Urinary bladder (tissue), 4 donors: ENCODE measurements around the gene SKIC2. TPM values are rescaled to one million over a fixed set of nuclear protein-coding genes. Genes with fewer than 3 reads are reported as not detected.
"Not testable (repeated sequence)": the region's sequence is repeated elsewhere in the genome, so short reads cannot be mapped to it uniquely, and the experiment has no call there.

ENCODE experiments used
- DNase-seq: peaks from one replicate; pipeline ENCODE4 v3.0.0-alpha.2; 2015; ENCODE audit errors: extremely low spot score
- H3K27ac ChIP-seq: one replicate; pipeline ENCODE4 v1.5.1; 2013; ENCODE audit warnings: low read depth, mild to moderate bottlenecking, moderate library complexity
- H3K36me3 ChIP-seq: one replicate; pipeline ENCODE4 v1.6.1; 2013; ENCODE audit warnings: mild to moderate bottlenecking, moderate library complexity; ENCODE audit not compliant: insufficient read depth
- H3K4me1 ChIP-seq: one replicate; pipeline ENCODE4 v1.6.1; 2013; ENCODE audit warnings: mild to moderate bottlenecking, moderate library complexity; ENCODE audit not compliant: insufficient read depth
- H3K4me3 ChIP-seq: one replicate; pipeline ENCODE4 v1.5.1; 2013; ENCODE audit warnings: low read depth, low read length
- WGBS: extraction: QIAGEN DNeasy Blood & Tissue Kit; methylation state at CpG from one replicate; pipeline ENCODE4 v1.1.7; 2013; 5-methylcytosine and 5-hydroxymethylcytosine counted together
- polyA plus RNA-seq: library from polyadenylated mRNA; stranded (reverse); fragments of 200-250 nt; gene quantifications from one replicate; pipeline ENCODE4 v1.2.3, GENCODE V29; 2013
- small RNA-seq: library from RNA; depleted of rRNA; stranded (forward); fragments of <200 nt; gene quantifications from one replicate; pipeline ENCODE3, GENCODE V24; 2014
- total RNA-seq: library from RNA; depleted of rRNA; stranded (reverse); fragments of >200 nt; gene quantifications from one replicate; pipeline ENCODE4 v1.2.3, GENCODE V29; 2014
- donor health status: healthy with polysubstance abuse.
- donor health status: healthy.

The SKIC2 gene
- total and polyA plus RNA-seq, 2 donors = 28.9 to 48.8 TPM

GRCh38 chr6:32008616-32009015, 49.6 kb downstream of the SKIC2 start:
- H3K4me1 ChIP-seq, H3K36me3 ChIP-seq, DNase-seq, H3K4me3 ChIP-seq, H3K27ac ChIP-seq: not testable (repeated sequence)
- 21% methylated on average over 8 of the region's 12 CpGs for WGBS

- not testable (repeated sequence) for DNase-seq, H3K36me3 ChIP-seq
Observed at GRCh38 chr6:32009537-32009936, 50.6 kb downstream of the SKIC2 start.

GRCh38 chr6:32010856-32011530, 52.0 kb downstream of the SKIC2 start:
- 83% methylated on average over 16 of the region's 27 CpGs for WGBS
- not testable (repeated sequence) for H3K4me1 ChIP-seq, DNase-seq, H3K36me3 ChIP-seq, H3K27ac ChIP-seq, H3K4me3 ChIP-seq

More at GRCh38 chr6:32009537-32009936, 50.6 kb downstream of the SKIC2 start:
- H3K27ac ChIP-seq, H3K4me1 ChIP-seq, H3K4me3 ChIP-seq: not testable (repeated sequence)
- 72% methylated on average over 4 of the region's 12 CpGs for WGBS

GRCh38 chr6:32012941-32013617, 54.1 kb downstream of the SKIC2 start:
- H3K4me3 ChIP-seq, H3K36me3 ChIP-seq, DNase-seq, H3K27ac ChIP-seq, H3K4me1 ChIP-seq: not testable (repeated sequence)
- 85% methylated on average over 16 of the region's 17 CpGs for whole genome bisulfite sequencing

- not testable (repeated sequence) for H3K36me3 ChIP-seq, H3K4me1 ChIP-seq, H3K4me3 ChIP-seq, DNase-seq, H3K27ac ChIP-seq
- no CpG with 5 or more reads among the region's 5 CpGs for whole genome bisulfite sequencing
Observed at GRCh38 chr6:32013738-32014137, 54.8 kb downstream of the SKIC2 start.

GRCh38 chr6:32014547-32014946, 55.6 kb downstream of the SKIC2 start, which contains the start of gene C4B:
C4B (plus strand) TSS chr6:32014795; CDS start chr6:32014846, 51 bp downstream.
- no CpG with 5 or more reads among the region's 6 CpGs for WGBS
- not testable (repeated sequence) for H3K27ac ChIP-seq, H3K4me1 ChIP-seq, H3K36me3 ChIP-seq, DNase-seq, H3K4me3 ChIP-seq

Small RNAs within 50 kb of the gene (small RNA-seq; reads per million reads assigned to genes)
- gene AL645922.1 = not detected

Other genes starting within 250 kb of the SKIC2 start
Only the 30 nearest of the 35 such genes appear.
- gene DDAH2, start 229.9 kb upstream of the SKIC2 start, total RNA-seq = 81.6 TPM
- 115 TPM for gene DDAH2, start 229.9 kb upstream of the SKIC2 start, polyA plus RNA-seq
- gene CLIC1, start 222.6 kb upstream of the SKIC2 start, total RNA-seq = 200 TPM
- gene CLIC1, start 222.6 kb upstream of the SKIC2 start, polyA plus RNA-seq = 303 TPM
- gene MSH5, start 219.2 kb upstream of the SKIC2 start, total RNA-seq = 14.8 TPM
- 2.9 TPM for gene MSH5, start 219.2 kb upstream of the SKIC2 start, polyA plus RNA-seq
- 0.90 TPM for gene SAPCD1, start 196.5 kb upstream of the SKIC2 start, total RNA-seq
- gene SAPCD1, start 196.5 kb upstream of the SKIC2 start, polyA plus RNA-seq = 1.3 TPM
- 0.42 TPM for gene VWA7, start 181.8 kb upstream of the SKIC2 start, total RNA-seq
- gene VWA7, start 181.8 kb upstream of the SKIC2 start, polyA plus RNA-seq = 0.39 TPM
- 16.7 TPM for gene VARS1, start 163.4 kb upstream of the SKIC2 start, total RNA-seq
- 34.4 TPM for gene VARS1, start 163.4 kb upstream of the SKIC2 start, polyA plus RNA-seq
- 22.5 TPM for gene LSM2, start 152.2 kb upstream of the SKIC2 start, total RNA-seq
- 69.4 TPM for gene LSM2, start 152.2 kb upstream of the SKIC2 start, polyA plus RNA-seq
- 2.5 TPM for gene HSPA1L, start 143.9 kb upstream of the SKIC2 start, total RNA-seq
- 2.9 TPM for gene HSPA1L, start 143.9 kb upstream of the SKIC2 start, polyA plus RNA-seq
- gene HSPA1A, start 143.6 kb upstream of the SKIC2 start, total RNA-seq = 152 TPM
- 374 TPM for gene HSPA1A, start 143.6 kb upstream of the SKIC2 start, polyA plus RNA-seq
- 137 TPM for gene HSPA1B, start 131.4 kb upstream of the SKIC2 start, total RNA-seq
- 269 TPM for gene HSPA1B, start 131.4 kb upstream of the SKIC2 start, polyA plus RNA-seq
- gene NEU1, start 96.4 kb upstream of the SKIC2 start, total RNA-seq = 18.4 TPM
- 52.1 TPM for gene NEU1, start 96.4 kb upstream of the SKIC2 start, polyA plus RNA-seq
- 3.3 TPM for gene SLC44A4, start 80.2 kb upstream of the SKIC2 start, total RNA-seq
- 4.2 TPM for gene SLC44A4, start 80.2 kb upstream of the SKIC2 start, polyA plus RNA-seq
- 33.1 TPM for gene EHMT2, start 61.5 kb upstream of the SKIC2 start, total RNA-seq
- gene EHMT2, start 61.5 kb upstream of the SKIC2 start, polyA plus RNA-seq = 45.5 TPM
- 4.8 TPM for gene ZBTB12, start 57.1 kb upstream of the SKIC2 start, total RNA-seq
- gene ZBTB12, start 57.1 kb upstream of the SKIC2 start, polyA plus RNA-seq = 10.1 TPM
- 4.0 TPM for gene C2, start 31.5 kb upstream of the SKIC2 start, total RNA-seq
- 10.0 TPM for gene C2, start 31.5 kb upstream of the SKIC2 start, polyA plus RNA-seq
- 6.5 TPM for gene CFB, start 13.1 kb upstream of the SKIC2 start, total RNA-seq
- 39.6 TPM for gene CFB, start 13.1 kb upstream of the SKIC2 start, polyA plus RNA-seq
- gene NELFE, start 204 bp upstream of the SKIC2 start, total RNA-seq = 39.8 TPM
- gene NELFE, start 204 bp upstream of the SKIC2 start, polyA plus RNA-seq = 53.6 TPM
- gene DXO, start 13.0 kb downstream of the SKIC2 start, total RNA-seq = 8.5 TPM
- gene DXO, start 13.0 kb downstream of the SKIC2 start, polyA plus RNA-seq = 20.2 TPM
- 3.6 TPM for gene C4A, start 22.9 kb downstream of the SKIC2 start, total RNA-seq
- gene C4A, start 22.9 kb downstream of the SKIC2 start, polyA plus RNA-seq = 126 TPM
- 4.7 TPM for gene C4B, start 55.6 kb downstream of the SKIC2 start, total RNA-seq
- gene C4B, start 55.6 kb downstream of the SKIC2 start, polyA plus RNA-seq = 142 TPM
- not detected for gene CYP21A2, start 79.2 kb downstream of the SKIC2 start, total RNA-seq
- gene CYP21A2, start 79.2 kb downstream of the SKIC2 start, polyA plus RNA-seq = 2.3 TPM
- 171 TPM for gene TNXB, start 150.2 kb downstream of the SKIC2 start, total RNA-seq
- gene TNXB, start 150.2 kb downstream of the SKIC2 start, polyA plus RNA-seq = 93.5 TPM
- gene ATF6B, start 169.1 kb downstream of the SKIC2 start, total RNA-seq = 28.8 TPM
- 68.3 TPM for gene ATF6B, start 169.1 kb downstream of the SKIC2 start, polyA plus RNA-seq
- gene FKBPL, start 171.1 kb downstream of the SKIC2 start, total RNA-seq = 3.0 TPM
- 5.6 TPM for gene FKBPL, start 171.1 kb downstream of the SKIC2 start, polyA plus RNA-seq
- 0.42 TPM for gene PRRT1, start 192.8 kb downstream of the SKIC2 start, total RNA-seq
- 10.8 TPM for gene PRRT1, start 192.8 kb downstream of the SKIC2 start, polyA plus RNA-seq
- gene PPT2, start 195.0 kb downstream of the SKIC2 start, total RNA-seq = 29.6 TPM
- 20.0 TPM for gene PPT2, start 195.0 kb downstream of the SKIC2 start, polyA plus RNA-seq
- gene EGFL8, start 205.4 kb downstream of the SKIC2 start, total RNA-seq = 17.6 TPM
- gene EGFL8, start 205.4 kb downstream of the SKIC2 start, polyA plus RNA-seq = 22.8 TPM
- gene AGPAT1, start 216.9 kb downstream of the SKIC2 start, total RNA-seq = 13.8 TPM
- gene AGPAT1, start 216.9 kb downstream of the SKIC2 start, polyA plus RNA-seq = 93.7 TPM
- 30.1 TPM for gene RNF5, start 219.2 kb downstream of the SKIC2 start, total RNA-seq
- 102 TPM for gene RNF5, start 219.2 kb downstream of the SKIC2 start, polyA plus RNA-seq
- 1.5 TPM for gene AGER, start 225.1 kb downstream of the SKIC2 start, total RNA-seq
- 7.6 TPM for gene AGER, start 225.1 kb downstream of the SKIC2 start, polyA plus RNA-seq